HG02885 (cell line): Measurements from ENCODE around the gene PRR20G.

Experiments used
- ATAC-seq: cut with Tn5 transposase; IDR thresholded peaks from one replicate; pipeline ENCODE4 v1.9.1; 2021; ENCODE audit warnings: mild to moderate bottlenecking; ENCODE audit not compliant: unreplicated experiment, poor library complexity

The PRR20G gene

GRCh38 chr3:127264794-127265514 is 22.9 kb downstream of the PRR20G start:
- no peak for ATAC-seq

- ATAC-seq: no peak
Measured at GRCh38 chr3:127264292-127264691, 23.6 kb downstream of the PRR20G start.

GRCh38 chr3:127263586-127264231 is 24.1 kb downstream of the PRR20G start:
- no peak for ATAC-seq

- no peak for ATAC-seq
Measured at GRCh38 chr3:127263037-127263436, 24.8 kb downstream of the PRR20G start.

GRCh38 chr3:127262533-127262932 is 25.3 kb downstream of the PRR20G start:
- no peak for ATAC-seq

- no peak for ATAC-seq
Measured at GRCh38 chr3:127261925-127262324, 25.9 kb downstream of the PRR20G start.

GRCh38 chr3:127260826-127261555 is 26.9 kb downstream of the PRR20G start:
- no peak for ATAC-seq

GRCh38 chr3:127260416-127260815 is 27.4 kb downstream of the PRR20G start:
- no peak for ATAC-seq

GRCh38 chr3:127259882-127260281 is 28.0 kb downstream of the PRR20G start:
- no peak for ATAC-seq

GRCh38 chr3:127258733-127259132 is 29.1 kb downstream of the PRR20G start:
- ATAC-seq: no peak

- no peak for ATAC-seq
Measured at GRCh38 chr3:127257351-127257750, 30.5 kb downstream of the PRR20G start.

GRCh38 chr3:127256733-127257271 is 31.0 kb downstream of the PRR20G start:
- ATAC-seq: no peak

GRCh38 chr3:127256138-127256537 is 31.7 kb downstream of the PRR20G start:
- no peak for ATAC-seq

- no peak for ATAC-seq
Measured at GRCh38 chr3:127255516-127255915, 32.3 kb downstream of the PRR20G start.

- no peak for ATAC-seq
Measured at GRCh38 chr3:127254730-127255129, 33.1 kb downstream of the PRR20G start.

GRCh38 chr3:127254033-127254644 is 33.7 kb downstream of the PRR20G start:
- ATAC-seq: no peak

- no peak for ATAC-seq
Measured at GRCh38 chr3:127253491-127253890, 34.4 kb downstream of the PRR20G start.

- ATAC-seq: no peak
Measured at GRCh38 chr3:127252446-127252845, 35.4 kb downstream of the PRR20G start.

- no peak for ATAC-seq
Measured at GRCh38 chr3:127250032-127250431, 37.8 kb downstream of the PRR20G start.

- no peak for ATAC-seq
Measured at GRCh38 chr3:127247292-127247691, 40.6 kb downstream of the PRR20G start.

GRCh38 chr3:127238602-127239001 is 49.2 kb downstream of the PRR20G start:
- ATAC-seq: no peak
